Memory B cell (primary cell): ENCODE results near the gene CIAO2B.

Experiments
- ATAC-seq: fragments of 150-1000 bp; cut with Tn5 transposase; 2 replicates; pipeline ENCODE4 v1.10.0; 2021; ENCODE audit warnings: low read depth, mild to moderate bottlenecking, moderate library complexity
- DNase-seq, 2 donors: peaks; one replicate each; pipeline ENCODE4 v3.0.0; 2022; ENCODE audit warnings: low spot score in 2 of 2
- H3K27ac Mint-ChIP-seq: one replicate; pipeline ENCODE4 v1.8.0; 2022; ENCODE audit warnings: mild to moderate bottlenecking, moderate library complexity, mixed read lengths
- H3K27me3 Mint-ChIP-seq: one replicate; pipeline ENCODE4 v1.8.0; 2022; ENCODE audit warnings: mixed read lengths
- H3K36me3 Mint-ChIP-seq: one replicate; pipeline ENCODE4 v1.8.0; 2022; ENCODE audit warnings: mild to moderate bottlenecking, mixed read lengths
- H3K4me1 Mint-ChIP-seq: one replicate; pipeline ENCODE4 v1.8.0; 2022; ENCODE audit warnings: mixed read lengths
- H3K4me3 Mint-ChIP-seq: one replicate; pipeline ENCODE4 v1.8.0; 2022; ENCODE audit warnings: mild to moderate bottlenecking, moderate library complexity, mixed read lengths
- H3K9me3 Mint-ChIP-seq: one replicate; pipeline ENCODE4 v1.8.0; 2022; ENCODE audit warnings: mixed read lengths

The CIAO2B gene

DNA sequence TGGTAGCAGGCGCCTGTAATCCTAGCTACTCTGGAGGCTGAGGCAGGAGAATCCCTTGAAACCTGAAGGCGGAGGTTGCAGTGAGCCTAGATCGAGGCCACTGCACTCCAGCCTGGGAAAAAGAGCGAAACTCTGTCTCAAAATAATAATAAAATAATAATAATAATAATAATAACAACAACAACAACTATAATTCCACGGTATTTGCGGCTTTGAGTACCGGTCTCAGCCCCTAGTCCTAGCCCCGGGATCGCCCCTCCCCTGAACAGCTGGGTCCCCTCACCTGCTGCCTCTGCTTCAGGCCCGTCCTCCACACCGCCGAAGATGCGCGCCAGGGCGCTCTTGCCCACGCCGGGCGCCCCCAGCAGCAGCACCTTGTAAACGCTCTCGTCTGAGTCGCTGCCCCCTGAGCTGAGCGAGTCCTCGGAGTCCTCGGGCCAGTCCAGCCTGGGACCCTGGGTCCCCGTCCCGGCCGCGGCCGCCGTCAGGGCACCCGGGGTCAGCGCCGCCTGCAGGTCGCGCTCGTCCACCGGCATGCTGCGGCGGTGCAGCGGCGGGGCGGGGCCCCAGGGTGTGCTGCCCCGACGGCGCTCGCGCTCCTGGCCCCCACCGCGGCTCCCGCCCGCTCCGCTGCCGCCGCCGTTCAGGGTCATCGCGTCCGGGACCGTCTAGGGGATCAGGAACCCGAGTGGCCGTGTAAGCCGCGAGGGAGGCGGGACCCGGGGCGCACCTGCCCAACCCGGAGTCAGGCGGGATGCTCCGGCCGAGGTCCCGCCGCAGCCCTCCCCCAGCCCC, 9.5 kb downstream of the CIAO2B start:
- Mint-ChIP-seq H3K27me3 (peaks cover 20% of the 10 kb centered on the region), H3K27ac (no peak overlapping the region), H3K36me3 (no peaks in the 10 kb centered on the region), H3K4me3 (peak overlapping the region; percentile 77), H3K9me3 (no peaks in the 10 kb centered on the region), H3K4me1 (peaks cover 13% of the 10 kb centered on the region)
- ATAC-seq (peak; percentile 75), DNase-seq (peak in 1 of 2 donors; percentile 50)

DNA sequence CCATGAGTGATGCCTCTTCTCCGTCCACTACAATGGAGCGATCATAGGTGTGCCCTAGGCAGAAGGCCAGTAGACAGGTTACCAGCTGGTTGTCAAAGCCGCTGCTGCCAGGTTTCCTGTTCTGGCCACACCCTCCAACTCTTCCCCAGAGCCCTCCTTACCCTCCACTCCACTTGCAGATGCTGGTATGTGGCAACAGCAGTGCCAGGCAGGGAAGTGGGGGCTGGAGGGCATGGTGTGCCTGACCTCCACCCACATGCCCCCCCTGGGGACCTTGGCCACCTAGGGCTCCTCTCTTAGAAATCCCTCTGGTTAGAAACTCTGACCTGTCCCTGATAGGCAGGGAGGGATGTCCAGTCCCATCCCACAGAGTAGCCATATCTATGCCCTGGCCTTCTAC, 10.3 kb downstream of the CIAO2B start:
- ATAC-seq: no peak
- no peaks in the 10 kb centered on the region for H3K36me3 Mint-ChIP-seq
- H3K27ac Mint-ChIP-seq: no peak overlapping the region
- H3K4me1 Mint-ChIP-seq: peaks cover 13% of the 10 kb centered on the region
- H3K4me3 Mint-ChIP-seq: no peak overlapping the region
- no peaks in the 10 kb centered on the region for H3K9me3 Mint-ChIP-seq
- no peak for DNase-seq
- H3K27me3 Mint-ChIP-seq: peaks cover 24% of the 10 kb centered on the region

GRCh38 chr16:66923247-66923731, 10.9 kb downstream of the CIAO2B start:
- no peak overlapping the region for H3K27ac Mint-ChIP-seq
- H3K4me3 Mint-ChIP-seq: no peak overlapping the region
- ATAC-seq (no peak), DNase-seq (no peak)
- H3K36me3 Mint-ChIP-seq: no peaks in the 10 kb centered on the region
- peaks cover 13% of the 10 kb centered on the region for H3K4me1 Mint-ChIP-seq
- H3K9me3 Mint-ChIP-seq: no peaks in the 10 kb centered on the region
- H3K27me3 Mint-ChIP-seq: peaks cover 24% of the 10 kb centered on the region

DNA sequence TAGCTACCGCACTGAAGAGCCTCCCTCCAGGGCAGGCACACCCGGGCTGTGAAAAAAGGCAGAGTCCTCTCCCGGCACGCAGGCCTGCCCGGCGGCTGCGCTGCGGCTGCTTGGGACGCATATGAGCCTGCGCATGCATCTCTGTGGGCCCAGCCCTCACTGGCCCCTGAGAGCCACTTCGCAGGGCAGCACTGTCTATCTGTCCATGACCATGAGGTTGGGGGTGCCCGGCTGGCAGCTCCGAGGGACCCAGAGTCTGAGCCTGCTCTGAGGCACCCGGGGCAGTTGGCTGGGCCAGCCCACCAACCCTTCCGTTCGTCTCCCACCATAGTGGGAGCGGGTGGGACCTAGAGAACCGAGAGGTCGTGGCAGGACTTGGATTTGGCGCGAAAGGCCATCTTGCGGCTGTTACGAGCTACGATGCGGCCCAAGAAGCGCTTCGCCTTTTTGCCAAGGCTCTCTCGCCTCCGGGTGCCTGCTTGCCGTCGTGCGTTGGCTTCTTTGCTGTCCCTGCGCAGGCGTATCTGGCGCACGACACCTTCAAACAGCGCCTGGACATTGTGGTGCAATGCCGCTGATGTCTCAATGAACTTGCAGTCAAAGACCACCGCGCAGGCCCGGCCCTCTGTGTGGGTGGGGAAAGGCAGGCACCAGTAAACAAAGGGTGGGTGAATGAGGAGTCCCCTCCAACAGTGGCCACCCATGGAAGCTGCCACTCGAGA, 12.3 kb downstream of the CIAO2B start:
- no peak for ATAC-seq
- Mint-ChIP-seq H3K27me3 (peaks cover 24% of the 10 kb centered on the region), H3K4me3 (no peak overlapping the region)

DNA sequence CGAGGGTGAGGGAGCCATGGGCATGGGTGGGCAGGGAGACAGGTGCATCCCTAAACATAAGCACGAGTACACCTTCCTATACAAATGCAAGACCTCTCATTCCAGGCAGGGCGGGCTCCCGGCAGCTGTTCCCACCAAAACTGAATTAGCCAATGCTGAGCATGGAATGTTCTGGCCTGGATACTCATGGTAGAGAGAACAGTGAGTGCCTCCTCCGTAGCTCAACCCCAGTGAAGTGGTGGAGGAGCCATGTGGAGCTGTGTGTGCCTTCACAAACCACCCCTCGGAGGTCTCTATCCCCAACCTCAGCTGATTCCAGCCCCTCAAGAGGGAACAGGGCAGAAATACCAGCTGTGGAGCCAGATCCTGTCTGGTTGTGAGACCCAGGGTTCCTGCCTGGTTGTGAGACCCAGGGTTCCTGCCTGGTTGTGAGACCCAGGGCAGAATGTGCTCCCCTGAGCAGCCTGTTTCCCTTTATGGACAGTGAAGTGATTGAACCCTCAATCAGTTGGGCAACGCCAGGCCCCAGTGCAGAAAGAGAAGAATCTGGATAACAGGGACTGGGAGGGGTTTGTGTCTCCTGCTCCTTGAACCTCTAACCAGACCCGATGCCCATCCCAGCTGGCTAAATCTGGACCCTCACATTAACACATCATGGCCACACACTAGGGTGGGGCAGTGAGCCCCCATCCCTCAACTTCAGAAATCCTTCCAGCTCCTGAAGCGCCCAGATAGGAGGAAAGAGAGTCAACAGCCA, 13.1 kb downstream of the CIAO2B start:
- no peak for DNase-seq
- no peaks in the 10 kb centered on the region for H3K9me3 Mint-ChIP-seq

More for the DNA sequence above, 12.3 kb downstream of the CIAO2B start:
- no peak overlapping the region for H3K27ac Mint-ChIP-seq
- no peaks in the 10 kb centered on the region for H3K9me3 Mint-ChIP-seq
- H3K4me1 Mint-ChIP-seq: peaks cover 13% of the 10 kb centered on the region
- no peaks in the 10 kb centered on the region for H3K36me3 Mint-ChIP-seq
- DNase-seq: no peak

GRCh38 chr16:66920299-66920590, 14.0 kb downstream of the CIAO2B start:
- no peak for ATAC-seq
- no peak for DNase-seq
- Mint-ChIP-seq H3K27me3 (peaks cover 18% of the 10 kb centered on the region), H3K27ac (no peak overlapping the region), H3K4me1 (peaks cover 6% of the 10 kb centered on the region), H3K36me3 (no peaks in the 10 kb centered on the region), H3K9me3 (no peaks in the 10 kb centered on the region), H3K4me3 (no peak overlapping the region)

More for the DNA sequence above, 13.1 kb downstream of the CIAO2B start:
- no peak overlapping the region for H3K27ac Mint-ChIP-seq
- ATAC-seq: no peak
- peaks cover 13% of the 10 kb centered on the region for H3K4me1 Mint-ChIP-seq
- H3K36me3 Mint-ChIP-seq: no peaks in the 10 kb centered on the region
- H3K27me3 Mint-ChIP-seq: peaks cover 24% of the 10 kb centered on the region
- H3K4me3 Mint-ChIP-seq: no peak overlapping the region

GRCh38 chr16:66919569-66920298, 14.5 kb downstream of the CIAO2B start:
- no peaks in the 10 kb centered on the region for H3K36me3 Mint-ChIP-seq
- no peak overlapping the region for H3K4me3 Mint-ChIP-seq
- DNase-seq: no peak
- H3K27ac Mint-ChIP-seq: no peak overlapping the region
- no peaks in the 10 kb centered on the region for H3K9me3 Mint-ChIP-seq
- H3K27me3 Mint-ChIP-seq: peaks cover 17% of the 10 kb centered on the region
- no peak for ATAC-seq
- peaks cover 6% of the 10 kb centered on the region for H3K4me1 Mint-ChIP-seq

DNA sequence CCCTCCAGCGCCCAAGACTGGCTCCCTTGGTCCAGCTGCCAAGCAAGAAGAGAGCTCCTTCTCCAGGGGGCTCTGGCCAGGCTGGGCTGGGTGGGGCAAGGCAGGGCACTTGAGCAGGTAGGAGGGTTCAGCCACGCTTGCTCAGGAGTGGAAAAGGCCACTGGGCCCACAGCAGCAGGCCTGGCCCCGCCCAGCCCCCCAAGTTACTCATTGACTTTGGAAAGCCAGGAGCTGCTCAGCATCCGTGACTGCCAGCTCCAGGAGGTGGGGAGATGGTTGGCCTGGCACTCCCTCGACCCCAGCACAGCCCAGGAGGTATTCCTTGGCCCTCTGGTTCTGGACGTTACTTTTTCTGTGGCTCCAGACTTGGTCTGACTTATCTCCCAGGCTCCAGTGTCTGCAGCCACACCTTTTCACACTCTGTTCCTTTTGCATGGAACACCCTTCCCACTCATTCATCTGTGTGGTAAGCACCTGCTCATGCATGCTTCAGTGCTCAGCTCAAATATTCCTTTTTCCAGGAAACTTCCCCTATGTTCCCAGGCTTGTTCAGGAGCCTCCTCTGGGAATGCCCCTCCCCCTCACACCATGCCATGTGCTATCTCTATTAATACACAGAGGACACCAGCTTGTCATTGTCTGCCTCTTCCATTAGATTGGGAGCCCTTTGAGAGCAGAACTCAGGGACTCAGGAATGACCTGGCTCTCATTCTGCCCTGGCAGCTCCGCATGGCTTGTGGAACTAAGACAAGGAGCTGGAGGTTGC, 15.2 kb downstream of the CIAO2B start, which contains the start of gene CDH16:
CDH16 (minus strand) TSS at position 83 of the 766 bp plus-strand sequence. CDS start 820 bp downstream, outside the sequence.
- DNase-seq (no peak), ATAC-seq (no peak)
- no peak within 1 kb of the TSS for H3K27ac Mint-ChIP-seq
- no peaks in the 10 kb centered on the region for H3K36me3 Mint-ChIP-seq
- peaks cover 4% of the 10 kb centered on the region for H3K4me1 Mint-ChIP-seq
- H3K27me3 Mint-ChIP-seq: peaks cover 17% of the 10 kb centered on the region
- H3K4me3 Mint-ChIP-seq: no peak within 1 kb of the TSS
- H3K9me3 Mint-ChIP-seq: no peaks in the 10 kb centered on the region

DNA sequence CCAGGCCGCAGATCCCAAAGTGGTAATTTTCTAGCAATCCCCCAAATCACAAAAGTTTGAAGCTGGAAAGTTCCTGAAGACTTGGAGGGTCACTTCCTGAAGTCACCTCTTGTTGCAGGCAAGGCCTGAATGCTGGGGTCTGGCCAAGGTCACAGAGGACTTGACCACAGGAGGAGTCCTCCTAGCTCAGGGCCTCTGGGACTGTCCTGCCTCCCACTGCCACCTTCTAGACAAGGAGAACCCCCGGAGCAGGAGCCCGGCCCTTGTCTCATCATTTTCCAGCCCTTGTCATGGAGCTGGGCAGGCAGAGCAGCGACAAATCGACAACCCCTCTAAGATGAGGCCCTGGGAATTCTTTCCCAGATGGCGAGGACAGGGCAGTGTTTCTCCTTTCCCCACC, 15.8 kb downstream of the CIAO2B start:
- ATAC-seq (no peak), DNase-seq (no peak)
- no peak overlapping the region for H3K4me3 Mint-ChIP-seq
- no peak overlapping the region for H3K27ac Mint-ChIP-seq
- no peaks in the 10 kb centered on the region for H3K9me3 Mint-ChIP-seq
- H3K27me3 Mint-ChIP-seq: peaks cover 12% of the 10 kb centered on the region
- no peaks in the 10 kb centered on the region for H3K36me3 Mint-ChIP-seq
- H3K4me1 Mint-ChIP-seq: no peaks in the 10 kb centered on the region

DNA sequence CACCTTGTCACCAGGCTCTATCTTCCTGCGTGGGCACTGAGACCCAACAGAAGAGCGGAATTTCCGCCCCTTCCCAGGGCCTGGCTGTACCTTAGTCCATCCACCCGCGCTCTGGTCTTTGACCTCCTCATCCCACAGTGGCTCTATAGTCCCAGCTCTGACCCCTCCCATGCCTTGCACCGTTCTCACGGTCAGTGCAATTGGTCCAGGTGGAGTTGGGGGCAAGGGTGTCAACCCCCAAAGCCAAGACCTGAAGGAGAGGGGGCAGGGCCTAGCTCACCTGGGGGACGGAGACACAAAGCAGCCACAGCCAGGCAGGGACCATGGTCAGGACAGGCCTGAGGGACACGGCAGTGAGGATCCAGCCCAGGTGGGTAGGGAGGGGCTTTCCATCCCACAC, 16.5 kb downstream of the CIAO2B start:
- peaks cover 10% of the 10 kb centered on the region for H3K27me3 Mint-ChIP-seq
- no peaks in the 10 kb centered on the region for H3K9me3 Mint-ChIP-seq
- no peak for DNase-seq
- H3K4me3 Mint-ChIP-seq: no peak overlapping the region
- H3K4me1 Mint-ChIP-seq: no peaks in the 10 kb centered on the region
- no peak for ATAC-seq
- H3K36me3 Mint-ChIP-seq: no peaks in the 10 kb centered on the region
- H3K27ac Mint-ChIP-seq: no peak overlapping the region

DNA sequence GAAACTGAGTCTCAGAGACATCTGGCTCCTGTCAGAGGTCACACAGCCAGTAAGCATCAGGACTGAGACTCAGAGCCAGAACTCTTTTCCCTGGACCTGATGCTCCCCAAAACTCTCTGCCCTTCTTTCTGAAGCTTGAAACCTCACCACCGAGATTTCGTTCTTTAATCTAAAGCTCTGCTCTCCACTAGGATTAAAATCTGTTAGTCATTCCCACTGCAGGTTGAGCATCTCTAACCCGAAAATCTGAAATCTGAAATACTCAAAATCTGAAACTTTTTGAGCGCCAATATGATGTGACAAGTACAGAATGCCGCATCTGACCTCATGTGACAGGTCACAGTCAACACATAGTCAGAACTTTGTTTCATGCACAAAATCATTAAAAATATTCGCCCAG, 17.7 kb downstream of the CIAO2B start:
- H3K27me3 Mint-ChIP-seq: peaks cover 14% of the 10 kb centered on the region
- no peak overlapping the region for H3K4me3 Mint-ChIP-seq
- no peaks in the 10 kb centered on the region for H3K9me3 Mint-ChIP-seq
- no peaks in the 10 kb centered on the region for H3K36me3 Mint-ChIP-seq
- no peaks in the 10 kb centered on the region for H3K4me1 Mint-ChIP-seq
- DNase-seq: no peak
- no peak overlapping the region for H3K27ac Mint-ChIP-seq
- no peak for ATAC-seq

- no peak for DNase-seq
- no peaks in the 10 kb centered on the region for H3K4me1 Mint-ChIP-seq
- no peaks in the 10 kb centered on the region for H3K36me3 Mint-ChIP-seq
- no peak for ATAC-seq
- no peak overlapping the region for H3K27ac Mint-ChIP-seq
- H3K4me3 Mint-ChIP-seq: no peak overlapping the region
- H3K9me3 Mint-ChIP-seq: no peaks in the 10 kb centered on the region
- peaks cover 14% of the 10 kb centered on the region for H3K27me3 Mint-ChIP-seq
These were observed 19.2 kb downstream of the CIAO2B start for GRCh38 chr16:66915041-66915440.

- H3K27ac Mint-ChIP-seq: no peak overlapping the region
- H3K36me3 Mint-ChIP-seq: no peaks in the 10 kb centered on the region
- no peak for DNase-seq
- H3K4me3 Mint-ChIP-seq: no peak overlapping the region
- H3K4me1 Mint-ChIP-seq: no peaks in the 10 kb centered on the region
- no peak for ATAC-seq
- no peaks in the 10 kb centered on the region for H3K9me3 Mint-ChIP-seq
- H3K27me3 Mint-ChIP-seq: peaks cover 18% of the 10 kb centered on the region
These were observed 19.7 kb downstream of the CIAO2B start for GRCh38 chr16:66914541-66914940.
